ENCODE results near the gene AREL1. TPM values are rescaled to one million over a fixed set of nuclear protein-coding genes. Genes with fewer than 3 reads are reported as not detected.

Gene AREL1
- total and polyA plus RNA-seq, 10 of the 15 experiments (the other 5 are each of a cell fraction or from before 2014, with no cell fraction given) = 6.2 to 40.4 (median 23.7) TPM

DNA sequence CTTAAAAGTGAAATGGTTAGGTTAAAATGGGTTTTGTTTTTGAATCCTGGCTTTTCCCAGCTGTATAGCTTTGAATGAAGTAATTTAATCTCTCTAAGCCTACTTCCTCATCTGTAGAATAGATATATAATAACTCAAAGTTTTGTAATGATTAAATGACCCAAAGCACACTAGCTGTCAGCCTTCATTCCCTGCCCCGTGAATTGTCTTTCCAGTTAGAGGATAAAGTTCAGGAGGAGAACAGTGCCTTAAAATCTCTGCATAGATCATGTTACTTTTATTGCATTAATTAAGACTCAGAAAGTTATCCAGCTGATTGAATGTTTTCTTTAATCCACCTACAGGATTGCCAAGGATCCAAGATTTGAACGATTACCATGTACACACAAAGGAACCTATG is 19.5 kb upstream of the AREL1 start:
- Histone ChIP-seq H3K36me3 (ENCODE audit: control insufficient read depth in 2 of 2, insufficient read depth in 2 of 2, low read length in 1 of 2) (peaks cover 2 to 18% of the 10 kb centered on the region in 2 experiments), H2AFZ (ENCODE audit: control insufficient read depth, low read depth, low read length) (no peak overlapping the region), H4K20me1 (ENCODE audit: control insufficient read depth, insufficient read depth) (no peaks in the 10 kb centered on the region), H3K9ac (ENCODE audit: control insufficient read depth, insufficient read depth, low read length) (no peak overlapping the region), H3K4me2 (ENCODE audit: control insufficient read depth, insufficient read depth) (no peak overlapping the region), H3K27me3 (replicated peaks in 1 of 2; ENCODE audit: control insufficient read depth in 2 of 2, insufficient read depth in 2 of 2, low read length in 1 of 2) (no peaks in the 10 kb centered on the region), H3K9me3 (replicated peaks; ENCODE audit: control insufficient read depth, insufficient read depth, low read length) (no peaks in the 10 kb centered on the region), H3K4me1 (ENCODE audit: control insufficient read depth, insufficient read depth, low read length) (no peaks in the 10 kb centered on the region), H3K79me2 (ENCODE audit: control insufficient read depth, insufficient read depth, low read length) (no peaks in the 10 kb centered on the region), H3K27ac (ENCODE audit: control insufficient read depth, insufficient read depth) (no peak overlapping the region), H3K4me3 (no peak overlapping the region)
- in situ Hi-C loops (cut with MboI) = no loop called here
- no peak for ATAC-seq
- ChIA-PET POLR2A (no interaction called here), CTCF (interaction anchor here (1.4 kb wide), 1 partner anchor 10 kb away, joined by 5 read pairs; no protein-coding TSS in a partner anchor), SMC1A (ENCODE audit: uncharacterized antibody, unreplicated experiment) (no interaction called here), RAD21 (ENCODE audit: unreplicated experiment) (no interaction called here)
- no peak for FAIRE-seq
- intact Hi-C loops (cut with micrococcal nuclease; ENCODE audit: unreplicated experiment) = no loop called here
- WGBS (ENCODE audit: insufficient coverage, insufficient replicate concordance, low lambda C conversion rate, missing lambda C conversion rate) = 98% methylated on average over 2 of the region's 2 CpGs
- TF ChIP-seq HDGF (IDR thresholded peaks at IDR 0.05) (no peak), ATF7 (IDR thresholded peaks at IDR 0.05; ENCODE audit: low read depth) (no peak), RBBP5 (conservative IDR thresholded peaks at IDR 0.05) (no peak), FOXM1 (IDR thresholded peaks at IDR 0.05; ENCODE audit: low read depth, low read length) (no peak), KDM1A (IDR thresholded peaks at IDR 0.05; ENCODE audit: borderline replicate concordance) (no peak), MTA3 (IDR thresholded peaks at IDR 0.05; ENCODE audit: borderline replicate concordance, low read length) (no peak), NR2C2 (IDR thresholded peaks at IDR 0.05; ENCODE audit: borderline replicate concordance, control insufficient read depth, insufficient read length, low read depth) (no peak), SMARCA5 (IDR thresholded peaks at IDR 0.05) (no peak), ZNF207 (IDR thresholded peaks at IDR 0.05; ENCODE audit: borderline replicate concordance) (no peak)
- TF ChIP-seq, protein P1, sequence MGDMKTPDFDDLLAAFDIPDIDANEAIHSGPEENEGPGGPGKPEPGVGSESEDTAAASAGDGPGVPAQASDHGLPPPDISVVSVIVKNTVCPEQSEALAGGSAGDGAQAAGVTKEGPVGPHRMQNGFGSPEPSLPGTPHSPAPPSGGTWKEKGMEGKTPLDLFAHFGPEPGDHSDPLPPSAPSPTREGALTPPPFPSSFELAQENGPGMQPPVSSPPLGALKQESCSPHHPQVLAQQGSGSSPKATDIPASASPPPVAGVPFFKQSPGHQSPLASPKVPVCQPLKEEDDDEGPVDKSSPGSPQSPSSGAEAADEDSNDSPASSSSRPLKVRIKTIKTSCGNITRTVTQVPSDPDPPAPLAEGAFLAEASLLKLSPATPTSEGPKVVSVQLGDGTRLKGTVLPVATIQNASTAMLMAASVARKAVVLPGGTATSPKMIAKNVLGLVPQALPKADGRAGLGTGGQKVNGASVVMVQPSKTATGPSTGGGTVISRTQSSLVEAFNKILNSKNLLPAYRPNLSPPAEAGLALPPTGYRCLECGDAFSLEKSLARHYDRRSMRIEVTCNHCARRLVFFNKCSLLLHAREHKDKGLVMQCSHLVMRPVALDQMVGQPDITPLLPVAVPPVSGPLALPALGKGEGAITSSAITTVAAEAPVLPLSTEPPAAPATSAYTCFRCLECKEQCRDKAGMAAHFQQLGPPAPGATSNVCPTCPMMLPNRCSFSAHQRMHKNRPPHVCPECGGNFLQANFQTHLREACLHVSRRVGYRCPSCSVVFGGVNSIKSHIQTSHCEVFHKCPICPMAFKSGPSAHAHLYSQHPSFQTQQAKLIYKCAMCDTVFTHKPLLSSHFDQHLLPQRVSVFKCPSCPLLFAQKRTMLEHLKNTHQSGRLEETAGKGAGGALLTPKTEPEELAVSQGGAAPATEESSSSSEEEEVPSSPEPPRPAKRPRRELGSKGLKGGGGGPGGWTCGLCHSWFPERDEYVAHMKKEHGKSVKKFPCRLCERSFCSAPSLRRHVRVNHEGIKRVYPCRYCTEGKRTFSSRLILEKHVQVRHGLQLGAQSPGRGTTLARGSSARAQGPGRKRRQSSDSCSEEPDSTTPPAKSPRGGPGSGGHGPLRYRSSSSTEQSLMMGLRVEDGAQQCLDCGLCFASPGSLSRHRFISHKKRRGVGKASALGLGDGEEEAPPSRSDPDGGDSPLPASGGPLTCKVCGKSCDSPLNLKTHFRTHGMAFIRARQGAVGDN (IDR thresholded peaks at IDR 0.05) = no peak
- no peak for DNase-seq (ENCODE audit: low read depth, low spot score)
- no TSS peak for BruUV-seq (replicated peaks)

All from GM12878 (cell line).